AG04449 (cell line): Measurements from ENCODE around the gene YDJC.

ENCODE experiments used
- CTCF ChIA-PET: fragments of 350-600 bp; formaldehyde crosslinking; extraction: SDS; loops from one replicate; lab custom pipeline; 2021; ENCODE audit warnings: antibody characterized with exemption; lab: Yijun Ruan, JAX
- POLR2A ChIA-PET: fragments of 400-600, 350-600 bp; formaldehyde crosslinking; extraction: SDS; loops from one replicate; lab custom pipeline; 2020; ENCODE audit warnings: antibody characterized with exemption, inconsistent platforms; lab: Yijun Ruan, JAX
- DNase-seq: peaks from one replicate; pipeline ENCODE4 v3.0.0-alpha.2; 2010; ENCODE audit warnings: low read depth, low spot score
- H3K4me3 ChIP-seq: 2 replicates; pipeline ENCODE4 v1.5.1; 2011; ENCODE audit warnings: low read depth, mild to moderate bottlenecking, control low read depth, low read length
- TF ChIP-seq, protein P1 (sequence below): IDR thresholded peaks from one replicate; pipeline ENCODE4 v1.5.1; 2011; ENCODE audit warnings: mild to moderate bottlenecking, moderate library complexity, low read length, control low read depth, inconsistent platforms; ENCODE audit not compliant: insufficient read depth; ENCODE audit errors: missing control alignments

The YDJC gene

DNA sequence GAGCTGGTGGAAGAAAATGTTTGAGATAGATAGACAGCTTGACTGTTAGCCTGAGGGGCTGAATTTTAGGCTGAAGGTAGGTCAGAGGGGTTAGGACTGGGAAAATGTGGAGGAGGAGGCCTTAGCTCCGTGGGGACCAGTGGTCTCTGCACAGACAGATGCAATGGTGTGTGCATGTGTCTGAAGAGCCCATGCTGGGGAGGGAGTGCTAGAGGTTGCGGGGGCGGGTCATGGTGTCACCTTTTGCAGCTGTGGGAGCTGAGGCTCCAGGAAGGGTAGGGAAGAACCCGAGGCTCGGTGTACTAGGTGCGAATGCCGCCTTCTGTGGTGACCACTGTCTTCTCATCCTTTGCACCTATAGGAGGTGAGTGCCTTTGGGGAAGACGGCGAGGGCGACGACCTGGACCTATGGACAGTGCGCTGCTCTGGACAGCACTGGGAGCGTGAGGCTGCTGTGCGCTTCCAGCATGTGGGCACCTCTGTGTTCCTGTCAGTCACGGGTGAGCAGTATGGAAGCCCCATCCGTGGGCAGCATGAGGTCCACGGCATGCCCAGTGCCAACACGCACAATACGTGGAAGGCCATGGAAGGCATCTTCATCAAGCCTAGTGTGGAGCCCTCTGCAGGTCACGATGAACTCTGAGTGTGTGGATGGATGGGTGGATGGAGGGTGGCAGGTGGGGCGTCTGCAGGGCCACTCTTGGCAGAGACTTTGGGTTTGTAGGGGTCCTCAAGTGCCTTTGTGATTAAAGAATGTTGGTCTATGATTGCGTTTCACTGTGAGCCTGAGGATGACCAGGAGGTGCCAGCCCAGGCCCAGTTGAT is 13.9 kb upstream of the YDJC start:
- POLR2A ChIA-PET, result interaction anchor here (1.3 kb wide), 1 partner anchor 19 kb away, joined by 3 read pairs; no protein-coding TSS in a partner anchor
- peak overlapping the region; percentile 6; the same call in 1 of the 2 replicates for H3K4me3 ChIP-seq
- no peak for DNase-seq
- TF ChIP-seq, protein P1, sequence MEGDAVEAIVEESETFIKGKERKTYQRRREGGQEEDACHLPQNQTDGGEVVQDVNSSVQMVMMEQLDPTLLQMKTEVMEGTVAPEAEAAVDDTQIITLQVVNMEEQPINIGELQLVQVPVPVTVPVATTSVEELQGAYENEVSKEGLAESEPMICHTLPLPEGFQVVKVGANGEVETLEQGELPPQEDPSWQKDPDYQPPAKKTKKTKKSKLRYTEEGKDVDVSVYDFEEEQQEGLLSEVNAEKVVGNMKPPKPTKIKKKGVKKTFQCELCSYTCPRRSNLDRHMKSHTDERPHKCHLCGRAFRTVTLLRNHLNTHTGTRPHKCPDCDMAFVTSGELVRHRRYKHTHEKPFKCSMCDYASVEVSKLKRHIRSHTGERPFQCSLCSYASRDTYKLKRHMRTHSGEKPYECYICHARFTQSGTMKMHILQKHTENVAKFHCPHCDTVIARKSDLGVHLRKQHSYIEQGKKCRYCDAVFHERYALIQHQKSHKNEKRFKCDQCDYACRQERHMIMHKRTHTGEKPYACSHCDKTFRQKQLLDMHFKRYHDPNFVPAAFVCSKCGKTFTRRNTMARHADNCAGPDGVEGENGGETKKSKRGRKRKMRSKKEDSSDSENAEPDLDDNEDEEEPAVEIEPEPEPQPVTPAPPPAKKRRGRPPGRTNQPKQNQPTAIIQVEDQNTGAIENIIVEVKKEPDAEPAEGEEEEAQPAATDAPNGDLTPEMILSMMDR, result peak; percentile 1
- CTCF ChIA-PET, result interaction anchor here (1.1 to 7.2 kb wide), 5 partner anchors 8 to 70 kb away, joined by 3 to 158 read pairs (median 6); partner anchors contain the start of genes CCDC116 and YDJC

DNA sequence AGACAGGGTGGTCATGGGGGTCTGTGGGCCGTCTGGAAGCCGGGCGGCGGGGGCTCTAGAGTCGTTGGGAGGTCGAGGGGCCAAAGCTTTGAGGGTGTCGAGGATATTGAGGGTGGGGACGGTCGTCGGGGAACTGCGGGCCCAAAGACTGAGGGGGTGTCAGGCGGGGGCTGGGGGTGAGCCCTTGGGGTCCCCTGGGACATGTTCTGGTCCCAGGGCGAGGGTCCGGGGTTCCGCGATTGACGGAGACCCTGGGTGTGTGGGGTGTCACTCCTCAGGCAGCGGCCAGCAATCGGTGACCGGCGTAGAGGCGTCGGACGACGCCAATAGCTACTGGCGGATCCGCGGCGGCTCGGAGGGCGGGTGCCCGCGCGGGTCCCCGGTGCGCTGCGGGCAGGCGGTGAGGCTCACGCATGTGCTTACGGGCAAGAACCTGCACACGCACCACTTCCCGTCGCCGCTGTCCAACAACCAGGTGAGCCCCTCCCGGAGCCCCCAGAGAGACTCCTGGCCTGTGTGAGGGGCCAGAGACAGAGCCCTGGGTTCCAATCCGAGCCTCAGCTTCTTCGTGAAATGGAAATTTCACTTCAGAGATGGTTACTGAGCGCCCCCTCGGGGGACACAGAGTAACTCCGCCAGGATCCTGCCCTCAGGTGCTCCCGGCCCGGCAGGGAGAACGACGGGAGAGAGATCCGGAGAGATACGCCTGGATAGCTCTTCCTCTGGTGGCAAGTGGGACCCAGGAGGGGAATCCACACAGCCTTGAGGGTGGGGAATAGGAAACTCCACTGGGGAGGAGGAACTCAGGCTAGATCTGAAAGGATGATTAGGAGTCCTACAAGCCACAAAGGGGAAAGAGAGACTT is 13.0 kb upstream of the YDJC start:
- no peak for DNase-seq
- ChIA-PET POLR2A (interaction anchor here (0.6 to 1.3 kb wide), 4 partner anchors 13 to 566 kb away, joined by 3 to 5 read pairs (median 3); partner anchors contain the start of genes PPIL2 and YDJC), CTCF (interaction anchor here (0.8 to 7.2 kb wide), 16 partner anchors 9 to 740 kb away, joined by 3 to 158 read pairs (median 5); partner anchors contain the start of genes CCDC116, PPIL2 and YDJC)
- peak overlapping the region; percentile 74 for H3K4me3 ChIP-seq
- TF ChIP-seq, protein P1, result peak; percentile 64

DNA sequence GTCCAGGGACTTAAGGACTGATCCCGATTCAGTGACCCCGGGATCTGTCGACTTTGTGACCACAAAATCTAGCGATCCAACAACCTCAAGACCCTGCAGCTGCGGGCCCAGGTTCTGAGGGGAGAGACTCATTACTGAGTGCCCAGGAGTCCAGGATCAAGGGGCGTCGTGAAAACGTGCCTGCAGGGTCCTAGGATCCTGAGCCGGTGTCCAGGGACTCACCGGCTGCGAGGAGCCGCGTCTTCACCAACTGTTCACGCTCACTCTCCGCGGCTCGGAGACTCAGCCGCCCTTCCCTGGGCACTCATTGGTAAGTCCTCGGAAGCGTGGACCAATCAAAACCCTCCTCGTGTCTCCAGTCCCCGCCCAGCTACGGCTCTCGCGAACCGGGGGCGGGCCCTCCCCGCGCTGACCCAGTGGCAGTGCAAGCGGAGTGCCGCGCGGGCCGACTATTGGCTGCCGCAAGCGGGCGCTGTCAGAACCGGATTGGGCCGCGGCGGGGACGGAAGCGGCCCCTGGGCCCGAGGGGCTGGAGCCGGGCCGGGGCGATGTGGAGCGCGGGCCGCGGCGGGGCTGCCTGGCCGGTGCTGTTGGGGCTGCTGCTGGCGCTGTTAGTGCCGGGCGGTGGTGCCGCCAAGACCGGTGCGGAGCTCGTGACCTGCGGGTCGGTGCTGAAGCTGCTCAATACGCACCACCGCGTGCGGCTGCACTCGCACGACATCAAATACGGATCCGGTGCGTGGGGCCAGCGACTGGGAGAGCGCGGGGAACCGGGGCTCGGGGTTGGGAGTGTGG is 12.2 kb upstream of the YDJC start, which contains the start of gene SDF2L1:
SDF2L1 (plus strand) TSS at position 514 of the 795 bp plus-strand sequence; CDS start at position 549, 35 bp downstream.
- TF ChIP-seq, protein P1, result peak; percentile 21
- H3K4me3 ChIP-seq, result peak within 1 kb of the TSS; percentile 74
- ChIA-PET POLR2A (interaction anchor here (0.6 to 1.3 kb wide), 5 partner anchors 9 to 565 kb away, joined by 3 to 5 read pairs (median 3); partner anchors contain the start of genes CCDC116, PPIL2 and YDJC), CTCF (interaction anchor here (0.8 to 7.2 kb wide), 18 partner anchors 10 to 739 kb away, joined by 3 to 158 read pairs (median 4); partner anchors contain the start of genes CCDC116, PPIL2 and YDJC)
- peak; percentile 91 for DNase-seq

DNA sequence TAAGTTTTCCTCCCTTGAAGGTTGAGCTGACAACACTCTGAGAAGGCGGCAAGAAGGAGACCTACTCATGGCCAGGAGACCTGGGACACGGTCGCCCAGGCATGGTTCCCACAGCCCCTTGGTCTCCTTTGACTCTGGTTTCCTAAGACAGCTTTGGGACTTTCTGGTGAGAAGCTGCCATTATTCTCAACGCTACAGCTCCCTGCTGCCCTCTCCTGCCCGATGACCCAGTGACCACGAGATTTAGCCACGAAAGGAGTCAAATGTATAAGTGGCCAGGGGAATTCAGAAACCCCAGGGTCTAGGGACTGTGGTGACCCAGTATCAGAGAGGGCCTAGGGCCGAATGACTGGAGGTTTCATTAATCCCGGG is 11.6 kb upstream of the YDJC start:
- ChIA-PET CTCF (interaction anchor here (0.9 to 7.2 kb wide), 14 partner anchors 10 to 738 kb away, joined by 3 to 158 read pairs (median 4); partner anchors contain the start of genes CCDC116 and YDJC), POLR2A (interaction anchor here (0.6 to 1.3 kb wide), 2 partner anchors 8 to 12 kb away, joined by 3 to 5 read pairs; partner anchors contain the start of genes CCDC116 and YDJC)
- peak overlapping the region; percentile 66 for H3K4me3 ChIP-seq
- TF ChIP-seq, protein P1, result peak; percentile 56
- DNase-seq, result no peak

DNA sequence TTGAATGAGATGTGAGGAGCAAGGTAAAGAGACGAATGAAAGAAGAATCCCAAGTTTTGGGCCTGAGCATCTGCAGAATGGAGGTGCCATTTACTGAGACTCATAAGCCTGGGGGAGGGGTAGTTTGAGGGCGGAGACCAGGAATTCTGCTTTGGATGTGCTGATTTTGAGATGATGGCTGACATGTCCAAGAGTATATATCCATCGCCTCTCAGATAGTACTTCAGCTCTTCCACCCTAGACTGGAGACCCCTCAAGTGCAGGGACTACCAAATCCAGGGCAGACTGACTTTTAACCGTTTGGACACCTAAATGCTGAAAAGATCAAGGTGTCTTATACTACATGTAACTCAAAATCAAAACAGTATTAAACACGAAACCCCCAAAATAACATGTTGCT is 11.0 kb upstream of the YDJC start:
- H3K4me3 ChIP-seq, result no peak overlapping the region
- DNase-seq, result no peak
- ChIA-PET CTCF (interaction anchor here (1.1 to 7.2 kb wide), 9 partner anchors 11 to 651 kb away, joined by 3 to 158 read pairs (median 6); partner anchors contain the start of genes CCDC116 and YDJC), POLR2A (no interaction called here)
- TF ChIP-seq, protein P1, result no peak
